HEK293 (cell line): ENCODE results near the gene MXRA8.
"Not testable (repeated sequence)": the region's sequence is repeated elsewhere in the genome, so short reads cannot be mapped to it uniquely, and the experiment has no call there.

ENCODE experiments used
- CTCF ChIA-PET: fragments of 350-600 bp; formaldehyde crosslinking; extraction: SDS; loops from one replicate; lab custom pipeline; 2021; ENCODE audit warnings: antibody characterized with exemption; lab: Yijun Ruan, JAX
- POLR2A ChIA-PET: fragments of 300-600 bp; formaldehyde crosslinking; extraction: SDS; loops from one replicate; lab custom pipeline; 2020; ENCODE audit warnings: antibody characterized with exemption, inconsistent platforms; lab: Yijun Ruan, JAX
- H3K27ac ChIP-seq: fragments of 200-500 bp; sonication (Bioruptor generic); 2 replicates; pipeline ENCODE4 v1.5.1; 2014; ENCODE audit warnings: low read depth, low read length, control low read depth, inconsistent platforms; ENCODE audit errors: extremely low read depth
- H3K36me3 ChIP-seq, 2 experiments: fragments of 200-500 bp in 1 of 2; sonication (Bioruptor generic) in 1 of 2; 1 replicate in 1 of 2; 2 replicates in 1 of 2; pipeline ENCODE4 v1.5.1; 2014 to 2017; ENCODE audit warnings: inconsistent platforms in 2 of 2, low read length in 2 of 2; ENCODE audit not compliant: control insufficient read depth in 2 of 2, insufficient read depth in 1 of 2
- H3K4me1 ChIP-seq: fragments of 200-500 bp; sonication (Bioruptor generic); 2 replicates; pipeline ENCODE4 v1.5.1; 2014; ENCODE audit warnings: mild to moderate bottlenecking, low read length, inconsistent platforms; ENCODE audit not compliant: control insufficient read depth, insufficient read depth
- H3K4me3 ChIP-seq: 2 replicates; pipeline ENCODE4 v1.5.1; 2011; ENCODE audit warnings: low read depth, mild to moderate bottlenecking, control low read depth, low read length, moderate library complexity
- H3K9me3 ChIP-seq: fragments of 200-500 bp; sonication (Bioruptor generic); 2 replicates; pipeline ENCODE4 v1.5.1; 2014; ENCODE audit warnings: low read depth, low read length, inconsistent platforms; ENCODE audit not compliant: control insufficient read depth, insufficient read depth
- KLF1 ChIP-seq: fragments of 450-650 bp; formaldehyde crosslinking; IDR thresholded peaks from 2 replicates; pipeline ENCODE4 v1.5.1; 2016; ENCODE audit warnings: missing biosample characterization, missing genetic modification characterization
- SCRT2 ChIP-seq: fragments of 450-650 bp; formaldehyde crosslinking; IDR thresholded peaks from 2 replicates; pipeline ENCODE4 v1.5.1; 2016; ENCODE audit warnings: missing biosample characterization, missing genetic modification characterization
- TCF7L2 ChIP-seq: IDR thresholded peaks from 2 replicates; pipeline ENCODE4 v1.6.1; 2011; ENCODE audit warnings: low read depth, mild to moderate bottlenecking, inconsistent platforms, low read length, moderate library complexity, borderline replicate concordance
- YY2 ChIP-seq: fragments of 450-650 bp; formaldehyde crosslinking; IDR thresholded peaks from 2 replicates; pipeline ENCODE4 v1.5.1; 2016; ENCODE audit warnings: missing biosample characterization, missing genetic modification characterization
- ZBTB20 ChIP-seq: fragments of 450-650 bp; formaldehyde crosslinking; IDR thresholded peaks from 2 replicates; pipeline ENCODE4 v1.5.1; 2016; ENCODE audit warnings: missing biosample characterization, missing genetic modification characterization
- ZNF146 ChIP-seq: fragments of 450-650 bp; formaldehyde crosslinking; IDR thresholded peaks from 2 replicates; pipeline ENCODE4 v1.5.1; 2016; ENCODE audit warnings: missing biosample characterization, missing genetic modification characterization
- ZNF157 ChIP-seq: fragments of 450-650 bp; formaldehyde crosslinking; IDR thresholded peaks from 2 replicates; pipeline ENCODE4 v1.5.1; 2016; ENCODE audit warnings: missing biosample characterization, missing genetic modification characterization
- ZNF169 ChIP-seq: fragments of 450-650 bp; formaldehyde crosslinking; IDR thresholded peaks from 2 replicates; pipeline ENCODE4 v1.5.1; 2016; ENCODE audit warnings: missing biosample characterization, missing genetic modification characterization
- ZNF423 ChIP-seq: fragments of 450-650 bp; formaldehyde crosslinking; IDR thresholded peaks from 2 replicates; pipeline ENCODE4 v1.5.1; 2016; ENCODE audit warnings: missing biosample characterization, missing genetic modification characterization
- ZNF48 ChIP-seq: fragments of 450-650 bp; formaldehyde crosslinking; IDR thresholded peaks from 2 replicates; pipeline ENCODE4 v1.5.1; 2016; ENCODE audit warnings: missing biosample characterization, missing genetic modification characterization
- ZNF558 ChIP-seq: fragments of 450-650 bp; formaldehyde crosslinking; IDR thresholded peaks from 2 replicates; pipeline ENCODE4 v1.5.1; 2016; ENCODE audit warnings: missing biosample characterization, missing genetic modification characterization
- ZNF560 ChIP-seq: fragments of 450-650 bp; formaldehyde crosslinking; IDR thresholded peaks from 2 replicates; pipeline ENCODE4 v1.5.1; 2017; ENCODE audit warnings: missing biosample characterization, missing genetic modification characterization, borderline replicate concordance
- ZNF600 ChIP-seq: fragments of 450-650 bp; formaldehyde crosslinking; IDR thresholded peaks from 2 replicates; pipeline ENCODE4 v1.5.1; 2016; ENCODE audit warnings: missing biosample characterization, missing genetic modification characterization
- ZNF791 ChIP-seq: fragments of 450-650 bp; formaldehyde crosslinking; IDR thresholded peaks from 2 replicates; pipeline ENCODE4 v1.5.1; 2016; ENCODE audit warnings: missing biosample characterization, missing genetic modification characterization
- ZSCAN30 ChIP-seq: fragments of 450-650 bp; IDR thresholded peaks from 2 replicates; pipeline ENCODE4 v1.5.1; 2018; ENCODE audit warnings: missing biosample characterization, mild to moderate bottlenecking, missing genetic modification characterization, moderate library complexity
- TF ChIP-seq, protein P1 (sequence below): fragments of 450-650 bp; formaldehyde crosslinking; IDR thresholded peaks from 2 replicates; pipeline ENCODE4 v1.5.1; 2016; ENCODE audit warnings: missing biosample characterization, missing genetic modification characterization, borderline replicate concordance
- TF ChIP-seq, protein P2 (sequence below): fragments of 450-650 bp; formaldehyde crosslinking; IDR thresholded peaks from 2 replicates; pipeline ENCODE4 v1.5.1; 2016; ENCODE audit warnings: missing biosample characterization, missing genetic modification characterization

The MXRA8 gene

DNA sequence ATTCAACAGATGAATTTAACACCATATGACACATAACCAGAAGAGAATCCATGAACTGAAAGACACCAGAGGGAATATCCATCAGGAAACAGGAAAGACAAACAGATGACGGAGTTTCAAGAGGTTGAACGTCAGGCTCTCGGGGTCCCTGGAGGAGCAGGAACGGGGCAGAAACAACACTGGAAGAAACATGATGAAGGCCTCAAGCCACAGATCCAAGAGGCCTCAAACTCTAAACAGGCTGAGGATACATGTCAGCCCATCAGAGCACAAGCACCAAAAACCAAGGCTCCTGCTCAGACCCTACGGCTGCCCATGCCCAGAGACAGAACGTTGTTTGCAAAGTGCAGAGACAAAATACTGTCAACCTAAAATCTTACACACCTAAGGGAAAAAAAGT lies 40.9 kb downstream of the MXRA8 start:
- CTCF ChIA-PET = no interaction called here

DNA sequence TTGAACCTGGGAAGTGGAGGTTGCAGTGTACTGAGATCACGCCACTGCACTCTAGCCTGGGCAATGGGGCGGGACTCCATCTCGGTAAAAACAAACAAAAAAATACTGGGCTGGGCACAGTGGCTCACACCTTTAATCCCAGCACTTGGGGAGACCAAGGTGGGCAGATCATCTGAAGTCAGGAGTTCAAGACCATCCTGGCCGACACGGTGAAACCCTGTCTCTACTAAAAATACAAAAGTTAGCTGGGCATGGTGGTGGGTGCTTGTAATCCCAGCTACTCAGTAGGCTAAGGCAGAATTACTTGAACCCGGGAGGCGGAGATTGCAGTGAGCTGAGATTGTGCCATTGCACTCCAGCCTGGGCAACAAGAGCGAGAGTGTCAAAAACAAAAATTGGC lies 42.2 kb downstream of the MXRA8 start:
- H3K36me3 ChIP-seq = peaks cover 20 to 83% of the 10 kb centered on the region in 2 experiments
- H3K4me1 ChIP-seq = peaks cover 17% of the 10 kb centered on the region
- H3K4me3 ChIP-seq, H3K27ac ChIP-seq, CTCF ChIA-PET, H3K9me3 ChIP-seq: not testable (repeated sequence)
- TF ChIP-seq ZNF600 (tag by site-specific recombination) (peak; percentile 30; the same call in 1 of the 2 replicates), KLF1 (tag by site-specific recombination) (peak; percentile 44; the same call in 1 of the 2 replicates)
- POLR2A ChIA-PET = interaction anchor here (1.3 kb wide), 2 partner anchors 9 to 27 kb away, joined by 3 read pairs; no protein-coding TSS in a partner anchor

More for the DNA sequence above, 40.9 kb downstream of the MXRA8 start:
- H3K9me3 ChIP-seq = no peaks in the 10 kb centered on the region
- H3K4me3 ChIP-seq = no peak overlapping the region
- peaks cover 17% of the 10 kb centered on the region for H3K4me1 ChIP-seq
- TF ChIP-seq SCRT2 (tag by site-specific recombination) = peak; percentile 56; the same call in 1 of the 2 replicates
- TF ChIP-seq TCF7L2 = no peak
- peak; percentile 97 for TF ChIP-seq ZNF558 (tag by site-specific recombination)
- peaks cover 20 to 81% of the 10 kb centered on the region in 2 experiments for H3K36me3 ChIP-seq
- peak overlapping the region; percentile 27 for H3K27ac ChIP-seq
- POLR2A ChIA-PET = interaction anchor here (1.3 to 1.7 kb wide), 3 partner anchors 8 to 12 kb away, joined by 3 to 7 read pairs (median 4); no protein-coding TSS in a partner anchor

DNA sequence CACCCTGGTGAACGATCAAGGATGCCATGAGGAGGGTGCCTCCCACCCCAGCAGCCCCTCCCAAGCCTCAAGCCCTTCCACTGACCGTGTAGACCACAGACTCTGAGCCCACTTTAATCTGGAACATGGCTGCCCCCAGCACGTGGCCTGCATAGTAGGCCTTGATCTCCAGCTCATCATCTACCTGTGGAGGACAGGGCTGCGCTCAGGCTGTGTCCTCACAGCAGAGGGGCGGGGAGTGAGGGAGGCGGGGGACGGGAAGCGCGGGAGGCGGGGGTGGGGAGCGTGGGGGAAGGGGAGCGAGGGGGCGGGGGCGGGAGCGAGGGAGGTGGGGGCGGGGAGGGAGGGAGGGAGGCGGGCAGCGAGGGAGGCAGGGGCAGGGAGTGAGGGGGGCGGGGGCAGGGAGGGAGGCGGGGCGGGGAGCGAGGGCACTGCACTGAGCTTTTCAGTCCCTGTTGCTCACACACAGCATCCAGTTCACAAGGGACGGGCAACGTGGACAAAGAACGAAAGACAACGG lies 42.9 kb downstream of the MXRA8 start:
- Histone ChIP-seq H3K4me3 (no peak overlapping the region), H3K27ac (no peak overlapping the region), H3K36me3 (peaks cover 20 to 83% of the 10 kb centered on the region in 2 experiments), H3K9me3 (no peaks in the 10 kb centered on the region), H3K4me1 (peaks cover 17% of the 10 kb centered on the region)
- POLR2A ChIA-PET = interaction anchor here (0.5 to 1.3 kb wide), 2 partner anchors 14 to 28 kb away, joined by 3 to 4 read pairs; no protein-coding TSS in a partner anchor
- no peak for TF ChIP-seq ZNF146
- TF ChIP-seq, protein P1, sequence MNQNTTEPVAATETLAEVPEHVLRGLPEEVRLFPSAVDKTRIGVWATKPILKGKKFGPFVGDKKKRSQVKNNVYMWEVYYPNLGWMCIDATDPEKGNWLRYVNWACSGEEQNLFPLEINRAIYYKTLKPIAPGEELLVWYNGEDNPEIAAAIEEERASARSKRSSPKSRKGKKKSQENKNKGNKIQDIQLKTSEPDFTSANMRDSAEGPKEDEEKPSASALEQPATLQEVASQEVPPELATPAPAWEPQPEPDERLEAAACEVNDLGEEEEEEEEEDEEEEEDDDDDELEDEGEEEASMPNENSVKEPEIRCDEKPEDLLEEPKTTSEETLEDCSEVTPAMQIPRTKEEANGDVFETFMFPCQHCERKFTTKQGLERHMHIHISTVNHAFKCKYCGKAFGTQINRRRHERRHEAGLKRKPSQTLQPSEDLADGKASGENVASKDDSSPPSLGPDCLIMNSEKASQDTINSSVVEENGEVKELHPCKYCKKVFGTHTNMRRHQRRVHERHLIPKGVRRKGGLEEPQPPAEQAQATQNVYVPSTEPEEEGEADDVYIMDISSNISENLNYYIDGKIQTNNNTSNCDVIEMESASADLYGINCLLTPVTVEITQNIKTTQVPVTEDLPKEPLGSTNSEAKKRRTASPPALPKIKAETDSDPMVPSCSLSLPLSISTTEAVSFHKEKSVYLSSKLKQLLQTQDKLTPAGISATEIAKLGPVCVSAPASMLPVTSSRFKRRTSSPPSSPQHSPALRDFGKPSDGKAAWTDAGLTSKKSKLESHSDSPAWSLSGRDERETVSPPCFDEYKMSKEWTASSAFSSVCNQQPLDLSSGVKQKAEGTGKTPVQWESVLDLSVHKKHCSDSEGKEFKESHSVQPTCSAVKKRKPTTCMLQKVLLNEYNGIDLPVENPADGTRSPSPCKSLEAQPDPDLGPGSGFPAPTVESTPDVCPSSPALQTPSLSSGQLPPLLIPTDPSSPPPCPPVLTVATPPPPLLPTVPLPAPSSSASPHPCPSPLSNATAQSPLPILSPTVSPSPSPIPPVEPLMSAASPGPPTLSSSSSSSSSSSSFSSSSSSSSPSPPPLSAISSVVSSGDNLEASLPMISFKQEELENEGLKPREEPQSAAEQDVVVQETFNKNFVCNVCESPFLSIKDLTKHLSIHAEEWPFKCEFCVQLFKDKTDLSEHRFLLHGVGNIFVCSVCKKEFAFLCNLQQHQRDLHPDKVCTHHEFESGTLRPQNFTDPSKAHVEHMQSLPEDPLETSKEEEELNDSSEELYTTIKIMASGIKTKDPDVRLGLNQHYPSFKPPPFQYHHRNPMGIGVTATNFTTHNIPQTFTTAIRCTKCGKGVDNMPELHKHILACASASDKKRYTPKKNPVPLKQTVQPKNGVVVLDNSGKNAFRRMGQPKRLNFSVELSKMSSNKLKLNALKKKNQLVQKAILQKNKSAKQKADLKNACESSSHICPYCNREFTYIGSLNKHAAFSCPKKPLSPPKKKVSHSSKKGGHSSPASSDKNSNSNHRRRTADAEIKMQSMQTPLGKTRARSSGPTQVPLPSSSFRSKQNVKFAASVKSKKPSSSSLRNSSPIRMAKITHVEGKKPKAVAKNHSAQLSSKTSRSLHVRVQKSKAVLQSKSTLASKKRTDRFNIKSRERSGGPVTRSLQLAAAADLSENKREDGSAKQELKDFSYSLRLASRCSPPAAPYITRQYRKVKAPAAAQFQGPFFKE (tag by site-specific recombination) = no peak
- TF ChIP-seq ZNF791 (tag by site-specific recombination) = no peak
- TF ChIP-seq ZNF169 (tag by site-specific recombination) = no peak
- TF ChIP-seq ZSCAN30 (tag by site-specific recombination) = no peak
- no peak for TF ChIP-seq ZNF48 (tag by site-specific recombination)
- no peak for TF ChIP-seq ZNF157 (tag by site-specific recombination)
- no peak for TF ChIP-seq YY2 (tag by site-specific recombination)
- no peak for TF ChIP-seq ZNF423 (tag by site-specific recombination)
- no peak for TF ChIP-seq ZNF560
- TF ChIP-seq ZBTB20 (tag by site-specific recombination) = no peak
- TF ChIP-seq, protein P2, sequence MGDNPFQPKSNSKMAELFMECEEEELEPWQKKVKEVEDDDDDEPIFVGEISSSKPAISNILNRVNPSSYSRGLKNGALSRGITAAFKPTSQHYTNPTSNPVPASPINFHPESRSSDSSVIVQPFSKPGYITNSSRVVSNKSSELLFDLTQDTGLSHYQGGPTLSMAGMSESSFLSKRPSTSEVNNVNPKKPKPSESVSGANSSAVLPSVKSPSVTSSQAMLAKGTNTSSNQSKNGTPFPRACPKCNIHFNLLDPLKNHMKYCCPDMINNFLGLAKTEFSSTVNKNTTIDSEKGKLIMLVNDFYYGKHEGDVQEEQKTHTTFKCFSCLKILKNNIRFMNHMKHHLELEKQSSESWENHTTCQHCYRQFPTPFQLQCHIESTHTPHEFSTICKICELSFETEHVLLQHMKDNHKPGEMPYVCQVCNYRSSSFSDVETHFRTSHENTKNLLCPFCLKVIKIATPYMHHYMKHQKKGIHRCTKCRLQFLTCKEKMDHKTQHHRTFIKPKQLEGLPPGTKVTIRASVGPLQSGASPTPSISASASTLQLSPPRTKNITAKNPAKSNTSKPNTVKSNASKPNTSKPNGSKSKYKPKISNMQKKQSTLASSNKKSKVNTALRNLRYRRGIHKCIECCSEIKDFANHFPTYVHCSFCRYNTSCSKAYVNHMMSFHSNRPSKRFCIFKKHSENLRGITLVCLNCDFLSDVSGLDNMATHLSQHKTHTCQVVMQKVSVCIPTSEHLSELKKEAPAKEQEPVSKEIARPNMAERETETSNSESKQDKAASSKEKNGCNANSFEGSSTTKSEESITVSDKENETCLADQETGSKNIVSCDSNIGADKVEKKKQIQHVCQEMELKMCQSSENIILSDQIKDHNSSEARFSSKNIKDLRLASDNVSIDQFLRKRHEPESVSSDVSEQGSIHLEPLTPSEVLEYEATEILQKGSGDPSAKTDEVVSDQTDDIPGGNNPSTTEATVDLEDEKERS (tag by site-specific recombination) = no peak
- CTCF ChIA-PET = no interaction called here
